GM19193 (cell line): ENCODE results near the gene BCL11A.

Experiments used
- POLR2A ChIP-seq: IDR thresholded peaks from 4 replicates; pipeline ENCODE4 v1.6.1; 2011; ENCODE audit not compliant: insufficient read depth, insufficient read length; ENCODE audit errors: extremely low read depth

BCL11A gene

GRCh38 chr2:60498816-60499429, 54.5 kb downstream of the BCL11A start:
- TF ChIP-seq POLR2A = no peak

- TF ChIP-seq POLR2A = no peak
These were observed 55.2 kb downstream of the BCL11A start for GRCh38 chr2:60498127-60498815.

- no peak for TF ChIP-seq POLR2A
These were observed 56.0 kb downstream of the BCL11A start for GRCh38 chr2:60497500-60497899.

GRCh38 chr2:60496956-60497355, 56.5 kb downstream of the BCL11A start:
- no peak for TF ChIP-seq POLR2A

- no peak for TF ChIP-seq POLR2A
These were observed 57.0 kb downstream of the BCL11A start for GRCh38 chr2:60496475-60496874.

GRCh38 chr2:60495041-60495625, 58.3 kb downstream of the BCL11A start:
- no peak for TF ChIP-seq POLR2A

GRCh38 chr2:60493804-60494387, 59.6 kb downstream of the BCL11A start:
- no peak for TF ChIP-seq POLR2A

GRCh38 chr2:60492548-60492947, 60.9 kb downstream of the BCL11A start:
- TF ChIP-seq POLR2A = no peak

- no peak for TF ChIP-seq POLR2A
These were observed 62.6 kb downstream of the BCL11A start for GRCh38 chr2:60490848-60491247.

- TF ChIP-seq POLR2A = no peak
These were observed 63.0 kb downstream of the BCL11A start for GRCh38 chr2:60490441-60490840.

- TF ChIP-seq POLR2A = no peak
These were observed 64.2 kb downstream of the BCL11A start for GRCh38 chr2:60489289-60489688.

GRCh38 chr2:60488291-60488690, 65.2 kb downstream of the BCL11A start:
- no peak for TF ChIP-seq POLR2A

GRCh38 chr2:60487174-60487573, 66.3 kb downstream of the BCL11A start:
- no peak for TF ChIP-seq POLR2A

GRCh38 chr2:60486551-60486950, 66.9 kb downstream of the BCL11A start:
- TF ChIP-seq POLR2A = no peak

GRCh38 chr2:60486067-60486466, 67.4 kb downstream of the BCL11A start:
- TF ChIP-seq POLR2A = no peak

- no peak for TF ChIP-seq POLR2A
These were observed 67.9 kb downstream of the BCL11A start for GRCh38 chr2:60485550-60485949.
